Neural cell (in vitro differentiated cells): ENCODE measurements around the gene CELSR1.

Experiments
- CTCF ChIP-seq: fragments of 450-650 bp; IDR thresholded peaks from 2 replicates; pipeline ENCODE4 v1.5.1; 2014; ENCODE audit warnings: antibody characterized with exemption, mild to moderate bottlenecking, moderate library complexity; ENCODE audit not compliant: poor library complexity, severe bottlenecking
- POLR2AphosphoS5 ChIP-seq: IDR thresholded peaks from 2 replicates; pipeline ENCODE4 v1.6.1; 2012

- TF ChIP-seq CTCF = no peak
- TF ChIP-seq POLR2AphosphoS5 = no peak
Measured at GRCh38 chr22:46393873-46394272, 143.5 kb downstream of the CELSR1 start.
